Uterus (tissue), 4 donors: ENCODE measurements around the gene SH3BGRL2. TPM values are rescaled to one million over a fixed set of nuclear protein-coding genes. Genes with fewer than 3 reads are reported as not detected.
A peak's percentile ranks its signal among the peaks of the same experiment; 100 is the strongest.

Experiments
- DNase-seq, 2 donors: peaks; one replicate each; pipeline ENCODE4 v3.0.0-alpha.2; 2019 to 2020
- H3K27ac ChIP-seq, 2 donors: fragments of 200-600 bp; sonication (generic); 1 replicate in 1 of 2; 2 replicates in 1 of 2; pipeline ENCODE4 v1.5.1; 2016 to 2018
- H3K27me3 ChIP-seq, 2 donors: fragments of 200-600 bp; sonication (generic); one replicate each; pipeline ENCODE4 v1.5.1; 2018 to 2019; ENCODE audit warnings: control low read depth in 1 of 2
- H3K36me3 ChIP-seq, 2 donors: fragments of 200-600 bp; sonication (generic); one replicate each; pipeline ENCODE4 v1.5.1; 2019; ENCODE audit warnings: control low read depth in 1 of 2
- H3K4me1 ChIP-seq, 2 donors: fragments of 200-600 bp; sonication (generic); one replicate each; pipeline ENCODE4 v1.5.1; 2018 to 2019; ENCODE audit warnings: control low read depth in 1 of 2
- H3K4me3 ChIP-seq, 2 donors: fragments of 200-600 bp; sonication (generic); 1 replicate in 1 of 2; 2 replicates in 1 of 2; pipeline ENCODE4 v1.5.1; 2018 to 2019; ENCODE audit warnings: mild to moderate bottlenecking in 1 of 2
- H3K9me3 ChIP-seq, 2 donors: fragments of 200-600 bp; sonication (generic); one replicate each; pipeline ENCODE4 v1.5.1; 2019; ENCODE audit warnings: control low read depth in 1 of 2
- CTCF ChIP-seq, 4 experiments: fragments of 200-600 bp in 2 of 4; fragments of 450-650 bp in 2 of 4; sonication (generic) in 2 of 4; IDR thresholded peaks; one replicate each; pipeline ENCODE4 v1.5.1; 2016 to 2019; ENCODE audit warnings: antibody characterized with exemption in 4 of 4, mild to moderate bottlenecking in 2 of 4, moderate library complexity in 1 of 4
- POLR2A ChIP-seq, 2 donors: fragments of 450-650 bp; IDR thresholded peaks; one replicate each; pipeline ENCODE4 v1.6.1; 2016; ENCODE audit warnings: antibody characterized with exemption in 2 of 2, mild to moderate bottlenecking in 1 of 2, moderate library complexity in 1 of 2
- intact Hi-C: fragments of 100-400 bp; cut with DNase I; formaldehyde crosslinking; loops from one replicate; pipeline ENCODE4 v1.15.1; 2023; ENCODE audit warnings: low total_unique reads
- total RNA-seq, 4 donors: library from RNA; depleted of rRNA in 3 of 4; stranded (reverse); fragments of >200 nt in 3 of 4; gene quantifications; one replicate each; pipeline versions ENCODE4 v1.1.0 to v1.2.4, GENCODE V29; 2014 to 2023
- donor health status: DM: yes; HTN: yes; CAD: no.

Gene SH3BGRL2
- 10 to 100 TPM; 24.6 to 53.2 (median 34.4) TPM for total RNA-seq

- Histone ChIP-seq H3K27me3 (no peaks in the 10 kb centered on the region), H3K4me3 (peak within 1 kb of the TSS; percentile 61 to 65), H3K9me3 (no peaks in the 10 kb centered on the region), H3K36me3 (no peaks in the 10 kb centered on the region), H3K27ac (peak within 1 kb of the TSS; percentile 52 to 73), H3K4me1 (no peaks in the 10 kb centered on the region)
- TF ChIP-seq CTCF (IDR thresholded peaks at IDR 0.05) = no peak
- peak; percentile 32 to 48 for TF ChIP-seq POLR2A (IDR thresholded peaks at IDR 0.05)
- intact Hi-C loops = no loop called here
- peak; percentile 67 to 73 for DNase-seq
Measured at GRCh38 chr6:79630883-79631692, at the start of gene SH3BGRL2. SH3BGRL2 (plus strand) TSS chr6:79631329; CDS start chr6:79631462, 133 bp downstream.

- Histone ChIP-seq H3K27ac (no peak overlapping the region), H3K36me3 (no peaks in the 10 kb centered on the region), H3K9me3 (no peaks in the 10 kb centered on the region), H3K27me3 (no peaks in the 10 kb centered on the region), H3K4me3 (no peak overlapping the region), H3K4me1 (no peaks in the 10 kb centered on the region)
- no peak for DNase-seq
- TF ChIP-seq POLR2A (IDR thresholded peaks at IDR 0.05) = no peak
- TF ChIP-seq CTCF (IDR thresholded peaks at IDR 0.05) = no peak
- intact Hi-C loops = no loop called here
Measured at GRCh38 chr6:79584332-79584731, 46.8 kb upstream of the SH3BGRL2 start.

- H3K27ac ChIP-seq = no peak overlapping the region
- TF ChIP-seq POLR2A (IDR thresholded peaks at IDR 0.05) = no peak
- no peak for TF ChIP-seq CTCF (IDR thresholded peaks at IDR 0.05)
- no peaks in the 10 kb centered on the region for H3K4me1 ChIP-seq
- no peak for DNase-seq
- no peaks in the 10 kb centered on the region for H3K9me3 ChIP-seq
- no peak overlapping the region for H3K4me3 ChIP-seq
- intact Hi-C loops = no loop called here
- H3K27me3 ChIP-seq = no peaks in the 10 kb centered on the region
- H3K36me3 ChIP-seq = no peaks in the 10 kb centered on the region
Measured at GRCh38 chr6:79586548-79586947, 44.6 kb upstream of the SH3BGRL2 start.

- Histone ChIP-seq H3K4me3 (no peak overlapping the region), H3K4me1 (no peaks in the 10 kb centered on the region), H3K27me3 (no peaks in the 10 kb centered on the region), H3K9me3 (no peaks in the 10 kb centered on the region), H3K36me3 (no peaks in the 10 kb centered on the region), H3K27ac (no peak overlapping the region)
- TF ChIP-seq CTCF (IDR thresholded peaks at IDR 0.05) (no peak), POLR2A (IDR thresholded peaks at IDR 0.05) (no peak)
- intact Hi-C loops = no loop called here
- DNase-seq = no peak
Measured at GRCh38 chr6:79589701-79590100, 41.4 kb upstream of the SH3BGRL2 start.

GRCh38 chr6:79597155-79597554 is 34.0 kb upstream of the SH3BGRL2 start:
- no peaks in the 10 kb centered on the region for H3K27me3 ChIP-seq
- H3K27ac ChIP-seq = no peak overlapping the region
- H3K4me3 ChIP-seq = no peak overlapping the region
- H3K9me3 ChIP-seq = no peaks in the 10 kb centered on the region
- DNase-seq = no peak
- intact Hi-C loops = no loop called here
- no peaks in the 10 kb centered on the region for H3K4me1 ChIP-seq
- no peaks in the 10 kb centered on the region for H3K36me3 ChIP-seq
- no peak for TF ChIP-seq CTCF (IDR thresholded peaks at IDR 0.05)
